ENCODE measurements around the gene GALNS.

Gene GALNS

GRCh38 chr16:88886420-88886844 lies 29.7 kb upstream of the GALNS start:
- Histone ChIP-seq H3K4me2 (ENCODE audit: insufficient read depth, low read length) (no peak overlapping the region), H3K4me1 (ENCODE audit: insufficient read depth, low read length) (no peaks in the 10 kb centered on the region), H3K9me3 (ENCODE audit: insufficient read depth, low read length, severe bottlenecking) (no peaks in the 10 kb centered on the region), H3K27me3 (ENCODE audit: insufficient read depth, low read length, poor library complexity) (no peaks in the 10 kb centered on the region), H3K79me2 (ENCODE audit: insufficient read depth, low read length) (no peaks in the 10 kb centered on the region), H3K4me3 (ENCODE audit: low read depth in 1 of 2, low read length in 2 of 2) (no peak overlapping the region), H3K27ac (ENCODE audit: low read length) (no peak overlapping the region), H2AFZ (ENCODE audit: low read depth, low read length) (no peak overlapping the region), H3K9ac (ENCODE audit: low read depth, low read length) (no peak overlapping the region), H3K36me3 (ENCODE audit: insufficient read depth, low read length) (no peaks in the 10 kb centered on the region), H4K20me1 (ENCODE audit: insufficient read depth, low read length) (no peaks in the 10 kb centered on the region)
- no peak for TF ChIP-seq EZH2 (IDR thresholded peaks at IDR 0.05; ENCODE audit: borderline replicate concordance, low read depth, low read length, severe bottlenecking)
- no peak for TF ChIP-seq CTCF (IDR thresholded peaks at IDR 0.05; ENCODE audit: borderline replicate concordance, extremely low read depth, low read length, poor library complexity, severe bottlenecking)
- ATAC-seq (ENCODE audit: insufficient read depth, low read depth) (no peak), DNase-seq (no peak)

- no peaks in the 10 kb centered on the region for H3K9me3 ChIP-seq (ENCODE audit: insufficient read depth, low read length, severe bottlenecking)
- no peaks in the 10 kb centered on the region for H3K36me3 ChIP-seq (ENCODE audit: insufficient read depth, low read length)
- DNase-seq (no peak), ATAC-seq (ENCODE audit: insufficient read depth, low read depth) (no peak)
- H3K9ac ChIP-seq (ENCODE audit: low read depth, low read length), result no peak overlapping the region
- no peak overlapping the region for H3K27ac ChIP-seq (ENCODE audit: low read length)
- no peak overlapping the region for H2AFZ ChIP-seq (ENCODE audit: low read depth, low read length)
- H3K4me1 ChIP-seq (ENCODE audit: insufficient read depth, low read length), result no peaks in the 10 kb centered on the region
- H4K20me1 ChIP-seq (ENCODE audit: insufficient read depth, low read length), result no peaks in the 10 kb centered on the region
- no peak overlapping the region for H3K4me3 ChIP-seq (ENCODE audit: low read depth in 1 of 2, low read length in 2 of 2)
- H3K27me3 ChIP-seq (ENCODE audit: insufficient read depth, low read length, poor library complexity), result no peaks in the 10 kb centered on the region
- no peak for TF ChIP-seq EZH2 (IDR thresholded peaks at IDR 0.05; ENCODE audit: borderline replicate concordance, low read depth, low read length, severe bottlenecking)
- no peak for TF ChIP-seq CTCF (IDR thresholded peaks at IDR 0.05; ENCODE audit: borderline replicate concordance, extremely low read depth, low read length, poor library complexity, severe bottlenecking)
- no peak overlapping the region for H3K4me2 ChIP-seq (ENCODE audit: insufficient read depth, low read length)
- no peaks in the 10 kb centered on the region for H3K79me2 ChIP-seq (ENCODE audit: insufficient read depth, low read length)
These were observed 29.0 kb upstream of the GALNS start for GRCh38 chr16:88885693-88886280.

- no peak for TF ChIP-seq CTCF (IDR thresholded peaks at IDR 0.05; ENCODE audit: borderline replicate concordance, extremely low read depth, low read length, poor library complexity, severe bottlenecking)
- no peak for TF ChIP-seq EZH2 (IDR thresholded peaks at IDR 0.05; ENCODE audit: borderline replicate concordance, low read depth, low read length, severe bottlenecking)
- H3K9me3 ChIP-seq (ENCODE audit: insufficient read depth, low read length, severe bottlenecking), result no peaks in the 10 kb centered on the region
- no peaks in the 10 kb centered on the region for H3K79me2 ChIP-seq (ENCODE audit: insufficient read depth, low read length)
- no peaks in the 10 kb centered on the region for H3K4me1 ChIP-seq (ENCODE audit: insufficient read depth, low read length)
- H3K36me3 ChIP-seq (ENCODE audit: insufficient read depth, low read length), result no peaks in the 10 kb centered on the region
- H3K27me3 ChIP-seq (ENCODE audit: insufficient read depth, low read length, poor library complexity), result no peaks in the 10 kb centered on the region
- no peaks in the 10 kb centered on the region for H4K20me1 ChIP-seq (ENCODE audit: insufficient read depth, low read length)
- H3K27ac ChIP-seq (ENCODE audit: low read length), result no peak overlapping the region
- no peak overlapping the region for H3K4me3 ChIP-seq (ENCODE audit: low read depth in 1 of 2, low read length in 2 of 2)
- no peak overlapping the region for H3K4me2 ChIP-seq (ENCODE audit: insufficient read depth, low read length)
- H3K9ac ChIP-seq (ENCODE audit: low read depth, low read length), result no peak overlapping the region
- ATAC-seq (ENCODE audit: insufficient read depth, low read depth), result no peak
- H2AFZ ChIP-seq (ENCODE audit: low read depth, low read length), result no peak overlapping the region
- DNase-seq, result no peak
These were observed 28.0 kb upstream of the GALNS start for GRCh38 chr16:88884569-88885271.

Measured in DND-41 (cell line).